Psoas muscle (tissue), 8 donors: ENCODE data around the gene SH3RF3. TPM values are rescaled to one million over a fixed set of nuclear protein-coding genes. Genes with fewer than 3 reads are reported as not detected.

Source experiments
- ATAC-seq, 4 donors: fragments of 200-7000 bp; cut with Tn5 transposase; one replicate each; pipeline ENCODE4 v1.9.1; 2020; ENCODE audit warnings: moderate library complexity in 3 of 4, mild to moderate bottlenecking in 2 of 4
- DNase-seq, 2 donors: peaks; one replicate each; pipeline ENCODE4 v3.0.0-alpha.2; 2020
- H3K27ac ChIP-seq: fragments of 200-600 bp; one replicate; pipeline ENCODE4 v1.8.0; 2022
- H3K27me3 ChIP-seq, 3 donors: fragments of 200-600 bp in 1 of 3; one replicate each; pipeline versions ENCODE4 v1.6.1 to v1.8.0; 2013 to 2022; ENCODE audit warnings: low read length in 2 of 3, mild to moderate bottlenecking in 2 of 3, moderate library complexity in 1 of 3; ENCODE audit not compliant: insufficient read depth in 3 of 3
- H3K36me3 ChIP-seq, 2 donors: fragments of 200-600 bp in 1 of 2; one replicate each; pipeline versions ENCODE4 v1.6.1 to v1.8.0; 2013 to 2022; ENCODE audit warnings: low read depth in 1 of 2, mild to moderate bottlenecking in 1 of 2, moderate library complexity in 1 of 2; ENCODE audit not compliant: insufficient read depth in 1 of 2
- H3K4me1 ChIP-seq: fragments of 200-600 bp; one replicate; pipeline ENCODE4 v1.8.0; 2022
- H3K4me3 ChIP-seq: fragments of 200-600 bp; one replicate; pipeline ENCODE4 v1.8.0; 2022; ENCODE audit warnings: mild to moderate bottlenecking
- H3K9me3 ChIP-seq: fragments of 200-600 bp; one replicate; pipeline ENCODE4 v1.8.0; 2022
- WGBS, 3 donors: extraction: QIAGEN DNeasy Blood & Tissue Kit; methylation state at CpG; one replicate each; pipeline versions ENCODE4 v1.1.6 to v1.1.7; 2013; 5-methylcytosine and 5-hydroxymethylcytosine counted together
- intact Hi-C, 2 donors: fragments of 100-400 bp; cut with DNase I; formaldehyde crosslinking; loops; one replicate each; pipeline versions ENCODE4 v1.11.0 to v1.14.2; 2022
- polyA plus RNA-seq, 3 donors: library from polyadenylated mRNA; stranded (reverse); fragments of 200-250 nt; gene quantifications; one replicate each; pipeline ENCODE4 v1.2.3, GENCODE V29; 2013
- total RNA-seq, 4 donors: library from RNA; stranded (reverse); fragmentation: NEBNext Ultra II Directional in 2 of 4; extraction: Animal tissue kit (Norgen Biotek cat#: 25700) in 2 of 4; gene quantifications; one replicate each; pipeline versions ENCODE4 v1.2.1 to v1.2.4, GENCODE V29; 2021 to 2023
- TF ChIP-seq, protein P1 (sequence below): fragments of 200-600 bp; IDR thresholded peaks from one replicate; pipeline ENCODE4 v1.8.0; 2022; ENCODE audit warnings: antibody characterized with exemption
- donor health status: healthy with polysubstance abuse.
- donor health status: DM: no; HTN: no; CAD: no; lungs with moderate emphysema.
- donor health status: Bipolar disorder and iron deficiency.
- donor health status: healthy.
- donor health status: DM: yes; HTN: yes; CAD: no.
- donor health status: DM: no; HTN: no; CAD: no.
- donor health status: DM: no; HTN: no; CAD: no.
- donor health status: DM: yes; HTN: yes; CAD: no.

SH3RF3 gene
- total and polyA plus RNA-seq, 7 donors: 4.6 to 27.0 (median 9.0) TPM

DNA sequence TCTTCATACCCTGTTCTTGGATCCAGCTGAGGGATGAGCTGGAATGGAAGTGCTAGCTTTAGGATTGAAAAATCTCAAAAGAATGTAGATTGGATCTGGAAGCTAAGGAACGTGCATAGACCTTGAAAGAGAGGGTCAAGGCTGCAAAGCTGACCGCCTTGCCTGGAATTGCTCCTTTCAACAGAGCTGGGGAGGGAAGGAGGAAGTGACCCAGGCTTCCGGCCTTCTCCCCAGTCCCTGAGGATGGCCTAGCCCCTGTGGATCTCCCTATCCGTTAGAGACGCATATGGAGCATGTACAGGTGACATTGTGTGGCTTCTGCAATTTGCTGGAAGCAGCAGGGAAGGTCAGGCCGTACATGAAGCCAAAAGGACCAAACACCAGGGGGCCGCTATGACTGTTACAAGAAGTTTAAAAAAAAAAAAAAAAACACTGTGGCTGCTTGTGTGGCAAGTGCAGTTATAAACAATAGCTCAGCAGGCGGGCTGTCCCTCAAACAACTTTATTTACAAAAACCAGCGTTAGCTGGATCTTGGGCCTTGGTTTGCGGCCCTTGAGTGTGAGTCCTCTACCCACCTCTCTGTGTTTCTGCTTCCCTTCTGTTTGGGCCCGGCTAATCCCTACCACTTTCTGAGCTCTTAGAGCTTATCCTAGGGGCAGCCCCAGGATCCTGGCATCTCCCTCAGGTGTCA lies 257.1 kb downstream of the SH3RF3 start:
- TF ChIP-seq, protein P1, sequence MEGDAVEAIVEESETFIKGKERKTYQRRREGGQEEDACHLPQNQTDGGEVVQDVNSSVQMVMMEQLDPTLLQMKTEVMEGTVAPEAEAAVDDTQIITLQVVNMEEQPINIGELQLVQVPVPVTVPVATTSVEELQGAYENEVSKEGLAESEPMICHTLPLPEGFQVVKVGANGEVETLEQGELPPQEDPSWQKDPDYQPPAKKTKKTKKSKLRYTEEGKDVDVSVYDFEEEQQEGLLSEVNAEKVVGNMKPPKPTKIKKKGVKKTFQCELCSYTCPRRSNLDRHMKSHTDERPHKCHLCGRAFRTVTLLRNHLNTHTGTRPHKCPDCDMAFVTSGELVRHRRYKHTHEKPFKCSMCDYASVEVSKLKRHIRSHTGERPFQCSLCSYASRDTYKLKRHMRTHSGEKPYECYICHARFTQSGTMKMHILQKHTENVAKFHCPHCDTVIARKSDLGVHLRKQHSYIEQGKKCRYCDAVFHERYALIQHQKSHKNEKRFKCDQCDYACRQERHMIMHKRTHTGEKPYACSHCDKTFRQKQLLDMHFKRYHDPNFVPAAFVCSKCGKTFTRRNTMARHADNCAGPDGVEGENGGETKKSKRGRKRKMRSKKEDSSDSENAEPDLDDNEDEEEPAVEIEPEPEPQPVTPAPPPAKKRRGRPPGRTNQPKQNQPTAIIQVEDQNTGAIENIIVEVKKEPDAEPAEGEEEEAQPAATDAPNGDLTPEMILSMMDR: no peak
- ATAC-seq (no peak), DNase-seq (peak in 1 of 2 donors; percentile 26)
- WGBS, 3 donors: 85 to 91% (median 87%) methylated on average over 11 of the region's 11 CpGs
- intact Hi-C loops: no loop called here
- H3K36me3 ChIP-seq: no peaks in the 10 kb centered on the region
- no peaks in the 10 kb centered on the region for H3K27me3 ChIP-seq
- H3K4me1 ChIP-seq: peaks cover 33% of the 10 kb centered on the region
- no peaks in the 10 kb centered on the region for H3K9me3 ChIP-seq
- H3K4me3 ChIP-seq: no peak overlapping the region
- no peak overlapping the region for H3K27ac ChIP-seq

DNA sequence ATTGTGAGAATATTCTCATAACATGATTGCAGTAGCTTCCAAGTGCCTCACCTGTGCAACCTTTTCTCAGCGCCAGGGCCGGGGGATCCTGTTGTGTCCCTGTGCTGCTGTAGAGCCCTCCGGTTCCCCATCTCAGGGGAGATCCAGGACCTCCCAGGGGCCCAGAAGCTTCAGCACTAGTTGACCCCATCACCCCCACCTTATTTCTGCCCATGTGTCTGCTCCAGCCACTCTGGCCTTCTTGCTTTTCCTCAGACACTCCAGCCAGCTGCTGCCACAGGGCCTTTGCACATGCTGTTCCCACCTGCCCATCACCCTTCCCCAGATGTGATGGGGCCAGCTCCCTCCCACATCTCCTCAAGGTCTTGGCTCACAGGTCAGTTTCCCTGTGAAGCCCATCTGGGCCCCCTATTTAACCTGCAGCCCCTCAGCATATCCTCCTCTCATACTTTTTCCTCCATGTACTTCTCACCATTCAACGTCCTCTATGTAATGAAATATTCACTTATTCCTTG lies 258.3 kb downstream of the SH3RF3 start:
- DNase-seq (peak in 1 of 2 donors; percentile 15), ATAC-seq (no peak)
- Histone ChIP-seq H3K27me3 (no peaks in the 10 kb centered on the region), H3K9me3 (no peaks in the 10 kb centered on the region), H3K4me3 (no peak overlapping the region), H3K27ac (no peak overlapping the region), H3K4me1 (peaks cover 21% of the 10 kb centered on the region), H3K36me3 (no peaks in the 10 kb centered on the region)
- intact Hi-C loops: no loop called here
- TF ChIP-seq, protein P1: no peak
- 98 to 99% (median 98%) methylated on average over 4 of the region's 4 CpGs for WGBS, 3 donors

DNA sequence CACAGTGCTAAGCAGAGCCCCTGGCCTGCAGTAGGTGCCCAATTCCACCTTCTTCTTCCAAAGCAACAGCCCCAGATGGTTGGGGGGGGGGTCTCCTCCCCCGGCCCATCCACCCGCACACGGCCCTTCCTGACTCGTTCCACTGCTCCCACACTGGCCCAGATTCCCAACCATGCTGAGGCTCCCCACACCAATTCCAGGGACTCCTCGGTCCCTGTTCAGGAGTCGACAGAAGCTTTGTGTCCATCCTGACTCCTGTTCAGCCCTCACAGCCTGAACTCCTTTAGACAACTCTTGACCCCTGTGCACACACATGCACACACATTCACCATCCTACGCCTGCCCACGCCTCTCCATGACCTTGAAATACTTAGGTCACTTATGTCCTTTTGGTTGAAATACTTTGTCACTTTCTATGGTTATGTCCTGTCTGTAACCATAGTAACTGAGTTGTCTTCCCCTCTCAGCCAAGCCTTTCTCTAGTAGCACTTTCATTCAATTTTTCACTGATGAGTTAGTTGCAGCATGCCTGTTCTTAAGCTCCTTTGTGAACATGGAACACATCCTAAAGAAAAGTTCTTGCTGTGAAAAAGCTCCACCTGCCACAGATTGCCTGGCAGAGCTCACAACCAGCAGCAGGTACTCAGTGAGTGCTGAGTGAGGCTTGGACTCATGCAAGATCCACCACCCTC lies 258.9 kb downstream of the SH3RF3 start:
- intact Hi-C loops: no loop called here
- no peaks in the 10 kb centered on the region for H3K9me3 ChIP-seq
- H3K27me3 ChIP-seq: no peaks in the 10 kb centered on the region
- DNase-seq (peak in 1 of 2 donors; percentile 24), ATAC-seq (no peak)
- WGBS, 3 donors: 80 to 94% (median 87%) methylated on average over 8 of the region's 8 CpGs
- no peak overlapping the region for H3K4me3 ChIP-seq
- peaks cover 15% of the 10 kb centered on the region for H3K4me1 ChIP-seq
- no peak overlapping the region for H3K27ac ChIP-seq
- no peaks in the 10 kb centered on the region for H3K36me3 ChIP-seq
- TF ChIP-seq, protein P1: no peak

DNA sequence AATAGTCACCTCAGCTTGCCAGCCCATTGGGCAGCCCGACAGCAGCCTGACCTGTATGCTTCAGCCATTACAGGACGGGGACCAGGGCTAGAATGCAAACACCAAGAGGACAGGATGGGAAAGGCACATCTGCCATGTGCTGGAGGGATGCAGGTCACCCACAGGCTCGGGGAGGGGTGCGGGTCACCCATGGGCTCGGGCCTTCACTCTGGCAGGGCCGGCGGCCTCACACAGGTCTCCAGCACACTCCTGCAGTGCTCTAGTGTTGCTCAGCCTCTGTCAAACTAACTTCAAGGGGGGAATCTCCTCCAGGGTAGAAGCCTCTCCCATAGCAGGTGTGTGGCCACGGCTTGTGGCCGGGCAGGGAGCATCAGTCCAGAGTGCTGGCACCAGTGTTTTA lies 262.2 kb downstream of the SH3RF3 start:
- intact Hi-C loops: no loop called here
- ATAC-seq (no peak), DNase-seq (no peak)
- 92 to 95% (median 94%) methylated on average over 9 of the region's 9 CpGs for WGBS, 3 donors
- no peak overlapping the region for H3K27ac ChIP-seq
- TF ChIP-seq, protein P1: no peak
- no peaks in the 10 kb centered on the region for H3K4me1 ChIP-seq
- H3K4me3 ChIP-seq: no peak overlapping the region
- no peaks in the 10 kb centered on the region for H3K27me3 ChIP-seq
- no peaks in the 10 kb centered on the region for H3K36me3 ChIP-seq
- H3K9me3 ChIP-seq: no peaks in the 10 kb centered on the region
